GM15510 (cell line): Measurements from ENCODE around the gene GATC.

Experiments used
- POLR2A ChIP-seq: IDR thresholded peaks from 3 replicates; pipeline ENCODE4 v1.6.1; 2011; ENCODE audit warnings: borderline replicate concordance; ENCODE audit not compliant: insufficient read length; ENCODE audit errors: extremely low read depth

Gene GATC

DNA sequence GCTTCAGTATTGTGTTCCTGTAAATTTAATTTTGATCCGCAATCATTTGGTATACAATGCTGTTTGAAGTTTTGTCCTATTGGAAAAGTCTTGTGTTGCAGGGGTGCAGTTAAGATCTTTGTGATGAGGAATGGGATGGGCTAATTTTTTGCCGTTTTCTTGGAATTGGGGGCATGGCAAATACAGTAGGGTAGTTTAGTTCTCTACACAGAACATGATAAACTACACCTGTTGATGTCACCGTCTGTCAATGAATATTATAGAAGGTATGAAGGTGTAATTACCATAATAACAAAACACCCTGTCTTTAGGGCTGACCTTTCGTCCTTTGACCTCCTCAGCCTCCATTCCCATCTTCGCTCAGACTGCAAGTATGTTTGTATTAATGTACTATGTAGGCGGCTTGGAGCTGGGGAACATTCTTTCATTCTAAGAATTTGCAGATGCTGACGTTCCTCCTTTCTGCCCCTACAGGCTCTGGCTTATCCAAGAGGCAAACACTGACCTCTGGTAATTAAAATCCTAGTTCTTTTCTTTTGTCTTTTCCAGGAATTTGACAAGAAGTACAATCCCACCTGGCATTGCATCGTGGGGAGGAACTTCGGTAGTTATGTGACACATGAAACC, 51.4 kb downstream of the GATC start:
- no peak for TF ChIP-seq POLR2A

DNA sequence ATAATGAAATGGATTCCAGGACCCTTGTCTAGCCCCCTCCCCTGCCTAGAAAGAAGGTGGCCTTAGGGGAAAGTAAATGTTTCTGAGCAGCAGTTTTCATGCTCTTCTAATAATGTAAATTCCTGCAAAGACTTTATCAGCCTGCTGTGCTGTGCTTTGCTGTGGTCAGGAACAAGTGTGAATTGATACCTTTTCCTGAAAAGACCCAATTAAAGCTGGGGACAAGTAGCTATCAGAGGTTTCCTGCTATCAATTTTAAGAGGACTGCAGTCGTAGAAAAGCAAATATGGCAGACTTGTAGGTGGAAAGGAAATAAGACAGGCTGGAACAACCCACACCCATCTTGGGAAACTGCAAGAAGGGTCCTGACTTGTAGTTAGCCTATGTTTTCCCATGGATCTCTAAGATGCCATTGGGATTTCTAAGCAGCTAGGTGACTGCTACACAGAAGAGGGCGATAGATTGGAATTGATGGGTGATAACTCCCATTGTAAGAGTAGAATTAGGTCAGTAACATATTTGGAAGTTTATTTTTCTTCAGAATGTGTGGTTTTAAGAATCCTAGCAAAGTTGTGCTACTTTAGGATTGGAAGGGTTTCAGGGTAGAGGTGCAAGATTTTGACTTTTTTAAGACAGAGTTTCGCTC, 52.7 kb downstream of the GATC start:
- no peak for TF ChIP-seq POLR2A

DNA sequence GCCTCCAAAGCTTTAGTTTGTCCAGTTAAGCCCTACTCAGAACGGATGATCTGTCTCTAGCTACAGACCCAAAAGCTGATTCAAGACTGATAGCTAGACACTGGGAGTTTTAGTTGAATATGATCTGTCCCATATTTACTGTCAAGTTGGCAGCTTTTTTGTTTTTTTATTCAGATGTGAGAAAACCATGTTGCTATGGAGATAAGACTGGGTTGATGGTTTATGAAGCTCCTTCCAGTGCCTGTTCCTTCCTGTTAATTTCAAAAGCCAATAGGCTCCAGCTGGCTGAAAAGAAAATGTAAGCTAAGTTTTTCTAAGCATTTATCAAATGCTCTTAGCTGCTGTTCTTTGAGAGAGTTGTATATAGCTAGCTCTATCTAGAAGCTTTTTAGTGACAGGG, 54.3 kb downstream of the GATC start:
- no peak for TF ChIP-seq POLR2A

DNA sequence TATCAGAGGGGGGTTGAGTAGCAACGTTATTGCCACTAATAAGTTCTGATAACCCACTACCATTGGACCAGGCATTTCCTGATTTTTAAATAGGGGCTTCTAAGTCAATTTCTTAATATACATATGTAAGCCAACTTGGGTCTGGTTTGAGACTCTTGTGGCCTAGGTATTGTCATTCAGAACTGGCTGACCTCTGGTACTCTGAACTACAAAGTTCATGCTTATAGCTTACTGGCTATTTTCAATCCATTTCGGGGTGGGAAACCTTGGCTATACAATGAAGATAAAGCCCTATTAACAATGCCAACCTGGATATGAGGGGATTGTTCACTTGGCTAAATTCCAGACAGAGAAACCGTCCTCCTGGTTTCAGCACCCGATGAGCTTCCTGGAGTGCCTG, 58.3 kb downstream of the GATC start:
- TF ChIP-seq POLR2A = no peak

DNA sequence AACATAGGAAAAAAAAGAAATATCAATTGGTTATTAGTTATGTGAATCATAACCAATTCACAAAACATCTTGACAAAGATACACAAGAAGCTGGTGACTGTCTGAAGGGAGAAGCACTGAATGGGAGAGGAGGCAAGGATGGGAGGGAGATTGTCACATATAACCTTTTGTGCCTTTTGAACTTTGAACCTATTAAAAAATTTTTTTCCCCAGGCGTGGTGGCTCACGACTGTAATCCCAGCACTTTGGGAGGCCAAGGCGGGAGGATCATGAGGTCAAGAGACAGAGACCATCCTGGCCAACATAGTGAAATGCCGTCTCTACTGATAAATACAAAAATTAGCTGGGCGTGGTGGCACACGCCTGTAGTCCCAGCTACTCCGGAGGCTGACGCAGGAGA, 62.3 kb downstream of the GATC start:
- no peak for TF ChIP-seq POLR2A
